Transverse colon (tissue), 4 donors: ENCODE data around the gene ERC2. TPM values are rescaled to one million over a fixed set of nuclear protein-coding genes. Genes with fewer than 3 reads are reported as not detected.

Source experiments
- DNase-seq: peaks from one replicate; pipeline ENCODE4 v3.0.0-alpha.2; 2019
- H3K27ac ChIP-seq, 4 donors: fragments of 200-600 bp; sonication (generic); 2 replicates each; pipeline ENCODE4 v1.5.1; 2016 to 2018; ENCODE audit warnings: inconsistent platforms in 4 of 4
- H3K27me3 ChIP-seq: fragments of 200-600 bp; sonication (generic); 2 replicates; pipeline ENCODE4 v1.5.1; 2017; ENCODE audit warnings: inconsistent platforms
- H3K36me3 ChIP-seq, 4 donors: fragments of 200-600 bp; sonication (generic); 2 replicates each; pipeline ENCODE4 v1.5.1; 2017 to 2019; ENCODE audit warnings: inconsistent platforms in 4 of 4
- H3K4me1 ChIP-seq, 4 donors: fragments of 200-600 bp; sonication (generic); 2 replicates each; pipeline ENCODE4 v1.5.1; 2017 to 2020; ENCODE audit warnings: inconsistent platforms in 4 of 4
- H3K4me3 ChIP-seq, 4 donors: fragments of 200-600 bp; sonication (generic); 1 replicate in 1 of 4; 2 replicates in 3 of 4; pipeline versions ENCODE4 v1.5.1 to v1.6.1; 2017 to 2019; ENCODE audit warnings: inconsistent platforms in 4 of 4
- H3K9me3 ChIP-seq, 2 donors: fragments of 200-600 bp; sonication (generic); 2 replicates each; pipeline ENCODE4 v1.5.1; 2017 to 2019; ENCODE audit warnings: inconsistent platforms in 2 of 2
- EP300 ChIP-seq: sonication (generic); formaldehyde crosslinking; IDR thresholded peaks from one replicate; pipeline ENCODE4 v1.6.1; 2017; ENCODE audit warnings: antibody characterized with exemption, low read depth
- POLR2A ChIP-seq: fragments of 450-650 bp; IDR thresholded peaks from one replicate; pipeline ENCODE4 v1.6.1; 2016; ENCODE audit warnings: antibody characterized with exemption, mild to moderate bottlenecking, moderate library complexity
- POLR2AphosphoS5 ChIP-seq, 3 donors: sonication (generic); formaldehyde crosslinking; IDR thresholded peaks; one replicate each; pipeline ENCODE4 v1.6.1; 2016; ENCODE audit warnings: antibody characterized with exemption in 3 of 3
- WGBS, 2 donors: methylation state at CpG; one replicate each; pipeline ENCODE4 v1.1.5; 2018; ENCODE audit warnings: low coverage in 1 of 2; 5-methylcytosine and 5-hydroxymethylcytosine counted together
- in situ Hi-C, 4 donors: fragments of 200-750 bp; cut with MboI; loops; one replicate each; pipeline versions ENCODE4 v1.15.0 to v1.15.1; 2017; ENCODE audit warnings: low sequenced_read_pairs in 3 of 4, low pct_ligation_motif_present in 1 of 4, low pct_unique_long_range_greater_than_20kb in 1 of 4
- intact Hi-C: fragments of 100-400 bp; cut with DNase I; formaldehyde crosslinking; loops from one replicate; pipeline ENCODE4 v1.15.1; 2023; ENCODE audit warnings: low total_unique reads
- total RNA-seq, 4 donors: library from RNA; depleted of rRNA; stranded (reverse); fragments of >200 nt; gene quantifications; one replicate each; pipeline ENCODE4 v1.1.0, GENCODE V29; 2016
- TF ChIP-seq, protein P1 (sequence below), 5 experiments: fragments of 200-600 bp in 3 of 5; fragments of 450-650 bp in 2 of 5; sonication (generic) in 3 of 5; IDR thresholded peaks; 1 replicate in 2 of 5; 2 replicates in 3 of 5; pipeline ENCODE4 v1.5.1; 2016 to 2017; ENCODE audit warnings: antibody characterized with exemption in 5 of 5, inconsistent platforms in 3 of 5, mild to moderate bottlenecking in 2 of 5, moderate library complexity in 1 of 5

The ERC2 gene
- total RNA-seq, 4 donors from 2014 or later, result 0.41 to 1.3 TPM; not detected in 2

- H3K27me3 ChIP-seq, result no peaks in the 10 kb centered on the region
- DNase-seq, result no peak
- 80 to 82% methylated on average over 1 to 2 of the region's 2 CpGs for WGBS, 2 donors
- H3K4me3 ChIP-seq, result no peak overlapping the region
- H3K9me3 ChIP-seq, result peaks cover 0 to 5% of the 10 kb centered on the region in 2 donors
- H3K36me3 ChIP-seq, result no peaks in the 10 kb centered on the region
- no peak for TF ChIP-seq POLR2AphosphoS5 (IDR thresholded peaks at IDR 0.05)
- TF ChIP-seq, protein P1, sequence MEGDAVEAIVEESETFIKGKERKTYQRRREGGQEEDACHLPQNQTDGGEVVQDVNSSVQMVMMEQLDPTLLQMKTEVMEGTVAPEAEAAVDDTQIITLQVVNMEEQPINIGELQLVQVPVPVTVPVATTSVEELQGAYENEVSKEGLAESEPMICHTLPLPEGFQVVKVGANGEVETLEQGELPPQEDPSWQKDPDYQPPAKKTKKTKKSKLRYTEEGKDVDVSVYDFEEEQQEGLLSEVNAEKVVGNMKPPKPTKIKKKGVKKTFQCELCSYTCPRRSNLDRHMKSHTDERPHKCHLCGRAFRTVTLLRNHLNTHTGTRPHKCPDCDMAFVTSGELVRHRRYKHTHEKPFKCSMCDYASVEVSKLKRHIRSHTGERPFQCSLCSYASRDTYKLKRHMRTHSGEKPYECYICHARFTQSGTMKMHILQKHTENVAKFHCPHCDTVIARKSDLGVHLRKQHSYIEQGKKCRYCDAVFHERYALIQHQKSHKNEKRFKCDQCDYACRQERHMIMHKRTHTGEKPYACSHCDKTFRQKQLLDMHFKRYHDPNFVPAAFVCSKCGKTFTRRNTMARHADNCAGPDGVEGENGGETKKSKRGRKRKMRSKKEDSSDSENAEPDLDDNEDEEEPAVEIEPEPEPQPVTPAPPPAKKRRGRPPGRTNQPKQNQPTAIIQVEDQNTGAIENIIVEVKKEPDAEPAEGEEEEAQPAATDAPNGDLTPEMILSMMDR (IDR thresholded peaks at IDR 0.05), result no peak
- TF ChIP-seq POLR2A, result no peak
- TF ChIP-seq EP300, result no peak
- no peaks in the 10 kb centered on the region for H3K4me1 ChIP-seq
- no peak overlapping the region for H3K27ac ChIP-seq
- intact Hi-C loops (no loop called here), in situ Hi-C loops (no loop called here)
These were observed 354.4 kb downstream of the ERC2 start for GRCh38 chr3:56113908-56114307.

- Histone ChIP-seq H3K27me3 (no peaks in the 10 kb centered on the region), H3K4me3 (no peak overlapping the region), H3K36me3 (no peaks in the 10 kb centered on the region), H3K4me1 (no peaks in the 10 kb centered on the region), H3K27ac (no peak overlapping the region), H3K9me3 (peaks cover 0 to 5% of the 10 kb centered on the region in 2 donors)
- TF ChIP-seq POLR2AphosphoS5 (IDR thresholded peaks at IDR 0.05) (no peak), EP300 (no peak), POLR2A (no peak)
- TF ChIP-seq, protein P1 (IDR thresholded peaks at IDR 0.05), result no peak
- WGBS, 2 donors, result 67 to 78% methylated on average over 1 of the region's 1 CpG
- in situ Hi-C loops, result no loop called here
- DNase-seq, result no peak
- intact Hi-C loops, result no loop called here
These were observed 355.0 kb downstream of the ERC2 start for GRCh38 chr3:56113231-56113630.

GRCh38 chr3:56111606-56112304 lies 356.5 kb downstream of the ERC2 start:
- in situ Hi-C loops, result no loop called here
- TF ChIP-seq EP300 (no peak), POLR2A (no peak), POLR2AphosphoS5 (IDR thresholded peaks at IDR 0.05) (no peak)
- TF ChIP-seq, protein P1 (IDR thresholded peaks at IDR 0.05), result no peak
- no peak overlapping the region for H3K27ac ChIP-seq
- no peaks in the 10 kb centered on the region for H3K36me3 ChIP-seq
- intact Hi-C loops, result no loop called here
- DNase-seq, result no peak
- H3K4me1 ChIP-seq, result no peaks in the 10 kb centered on the region
- H3K4me3 ChIP-seq, result no peak overlapping the region
- 49 to 53% methylated on average over 3 of the region's 3 CpGs for WGBS, 2 donors
- H3K9me3 ChIP-seq, result peaks cover 0 to 5% of the 10 kb centered on the region in 2 donors
- H3K27me3 ChIP-seq, result no peaks in the 10 kb centered on the region

- no peak overlapping the region for H3K4me3 ChIP-seq
These were observed 357.4 kb downstream of the ERC2 start for GRCh38 chr3:56110886-56111285.

More at GRCh38 chr3:56110886-56111285, 357.4 kb downstream of the ERC2 start:
- no peaks in the 10 kb centered on the region for H3K36me3 ChIP-seq
- TF ChIP-seq, protein P1 (IDR thresholded peaks at IDR 0.05), result no peak
- no peak for TF ChIP-seq POLR2AphosphoS5 (IDR thresholded peaks at IDR 0.05)
- in situ Hi-C loops (no loop called here), intact Hi-C loops (no loop called here)
- peaks cover 0 to 5% of the 10 kb centered on the region in 2 donors for H3K9me3 ChIP-seq
- WGBS, 2 donors, result 56 to 64% methylated on average over 1 to 3 of the region's 3 CpGs
- H3K27ac ChIP-seq, result no peak overlapping the region
- H3K4me1 ChIP-seq, result no peaks in the 10 kb centered on the region
- no peak for DNase-seq
- H3K27me3 ChIP-seq, result no peaks in the 10 kb centered on the region
